Ascending aorta (tissue), 2 donors: Measurements from ENCODE around the gene MYCN. TPM values are rescaled to one million over a fixed set of nuclear protein-coding genes. Genes with fewer than 3 reads are reported as not detected.

Source experiments
- DNase-seq, 2 donors: peaks; one replicate each; pipeline ENCODE4 v3.0.0-alpha.2; 2019; ENCODE audit warnings: low spot score in 2 of 2
- H3K27ac ChIP-seq, 2 donors: fragments of 200-600 bp; sonication (generic); one replicate each; pipeline ENCODE4 v1.5.1; 2016 to 2017; ENCODE audit warnings: mild to moderate bottlenecking in 1 of 2
- H3K27me3 ChIP-seq: fragments of 200-600 bp; sonication (generic); one replicate; pipeline ENCODE4 v1.5.1; 2017
- H3K36me3 ChIP-seq, 2 donors: fragments of 200-600 bp; sonication (generic); one replicate each; pipeline ENCODE4 v1.5.1; 2016
- H3K4me1 ChIP-seq, 2 donors: fragments of 200-600 bp; sonication (generic); one replicate each; pipeline ENCODE4 v1.5.1; 2016 to 2017; ENCODE audit warnings: mild to moderate bottlenecking in 1 of 2
- H3K4me3 ChIP-seq, 2 donors: fragments of 200-600 bp; sonication (generic); one replicate each; pipeline ENCODE4 v1.5.1; 2016 to 2017; ENCODE audit warnings: mild to moderate bottlenecking in 1 of 2
- H3K9me3 ChIP-seq, 2 donors: fragments of 200-600 bp; sonication (generic); one replicate each; pipeline ENCODE4 v1.5.1; 2016
- intact Hi-C: fragments of 100-400 bp; cut with DNase I; formaldehyde crosslinking; loops from one replicate; pipeline ENCODE4 v1.15.1; 2023
- total RNA-seq: library from RNA; depleted of rRNA; stranded (reverse); fragments of >200 nt; gene quantifications from one replicate; pipeline ENCODE4 v1.1.0, GENCODE V29; 2016
- TF ChIP-seq, protein P1 (sequence below), 3 experiments: fragments of 200-600 bp in 2 of 3; fragments of 450-650 bp in 1 of 3; sonication (generic) in 2 of 3; IDR thresholded peaks; one replicate each; pipeline ENCODE4 v1.5.1; 2016 to 2019; ENCODE audit warnings: antibody characterized with exemption in 3 of 3, mild to moderate bottlenecking in 1 of 3, moderate library complexity in 1 of 3

MYCN gene
- total RNA-seq, 1 donor from 2014 or later: not detected

DNA sequence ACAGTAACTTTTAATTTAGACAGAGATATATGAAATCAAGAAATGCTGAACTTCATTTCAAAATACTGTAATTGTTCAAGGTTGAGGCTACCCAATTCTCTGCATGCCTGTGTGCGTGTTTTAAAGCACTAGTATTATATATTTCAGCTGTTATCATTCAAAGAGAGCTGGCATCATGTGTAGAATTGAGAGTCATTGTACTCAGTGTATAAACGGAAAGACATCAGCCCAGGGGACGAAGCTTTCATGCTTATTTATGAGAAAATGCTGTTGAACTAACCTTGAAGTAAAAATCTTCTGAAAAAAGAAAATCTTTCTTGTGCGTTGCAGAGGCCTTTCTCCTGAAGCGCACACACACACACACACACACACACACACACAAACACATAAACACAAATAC is 48.4 kb downstream of the MYCN start:
- Histone ChIP-seq H3K27ac (no peak overlapping the region), H3K4me3 (no peak overlapping the region), H3K36me3 (no peaks in the 10 kb centered on the region), H3K27me3 (no peaks in the 10 kb centered on the region), H3K9me3 (no peaks in the 10 kb centered on the region), H3K4me1 (no peaks in the 10 kb centered on the region)
- TF ChIP-seq, protein P1, sequence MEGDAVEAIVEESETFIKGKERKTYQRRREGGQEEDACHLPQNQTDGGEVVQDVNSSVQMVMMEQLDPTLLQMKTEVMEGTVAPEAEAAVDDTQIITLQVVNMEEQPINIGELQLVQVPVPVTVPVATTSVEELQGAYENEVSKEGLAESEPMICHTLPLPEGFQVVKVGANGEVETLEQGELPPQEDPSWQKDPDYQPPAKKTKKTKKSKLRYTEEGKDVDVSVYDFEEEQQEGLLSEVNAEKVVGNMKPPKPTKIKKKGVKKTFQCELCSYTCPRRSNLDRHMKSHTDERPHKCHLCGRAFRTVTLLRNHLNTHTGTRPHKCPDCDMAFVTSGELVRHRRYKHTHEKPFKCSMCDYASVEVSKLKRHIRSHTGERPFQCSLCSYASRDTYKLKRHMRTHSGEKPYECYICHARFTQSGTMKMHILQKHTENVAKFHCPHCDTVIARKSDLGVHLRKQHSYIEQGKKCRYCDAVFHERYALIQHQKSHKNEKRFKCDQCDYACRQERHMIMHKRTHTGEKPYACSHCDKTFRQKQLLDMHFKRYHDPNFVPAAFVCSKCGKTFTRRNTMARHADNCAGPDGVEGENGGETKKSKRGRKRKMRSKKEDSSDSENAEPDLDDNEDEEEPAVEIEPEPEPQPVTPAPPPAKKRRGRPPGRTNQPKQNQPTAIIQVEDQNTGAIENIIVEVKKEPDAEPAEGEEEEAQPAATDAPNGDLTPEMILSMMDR (IDR thresholded peaks at IDR 0.05): no peak
- DNase-seq: no peak
- intact Hi-C loops: no loop called here

- Histone ChIP-seq H3K27ac (no peak overlapping the region), H3K4me3 (no peak overlapping the region), H3K36me3 (no peaks in the 10 kb centered on the region), H3K4me1 (no peaks in the 10 kb centered on the region), H3K27me3 (no peaks in the 10 kb centered on the region), H3K9me3 (no peaks in the 10 kb centered on the region)
- no peak for DNase-seq
- intact Hi-C loops: no loop called here
- TF ChIP-seq, protein P1 (IDR thresholded peaks at IDR 0.05): no peak
These were observed 49.2 kb downstream of the MYCN start for GRCh38 chr2:15989559-15989958.

DNA sequence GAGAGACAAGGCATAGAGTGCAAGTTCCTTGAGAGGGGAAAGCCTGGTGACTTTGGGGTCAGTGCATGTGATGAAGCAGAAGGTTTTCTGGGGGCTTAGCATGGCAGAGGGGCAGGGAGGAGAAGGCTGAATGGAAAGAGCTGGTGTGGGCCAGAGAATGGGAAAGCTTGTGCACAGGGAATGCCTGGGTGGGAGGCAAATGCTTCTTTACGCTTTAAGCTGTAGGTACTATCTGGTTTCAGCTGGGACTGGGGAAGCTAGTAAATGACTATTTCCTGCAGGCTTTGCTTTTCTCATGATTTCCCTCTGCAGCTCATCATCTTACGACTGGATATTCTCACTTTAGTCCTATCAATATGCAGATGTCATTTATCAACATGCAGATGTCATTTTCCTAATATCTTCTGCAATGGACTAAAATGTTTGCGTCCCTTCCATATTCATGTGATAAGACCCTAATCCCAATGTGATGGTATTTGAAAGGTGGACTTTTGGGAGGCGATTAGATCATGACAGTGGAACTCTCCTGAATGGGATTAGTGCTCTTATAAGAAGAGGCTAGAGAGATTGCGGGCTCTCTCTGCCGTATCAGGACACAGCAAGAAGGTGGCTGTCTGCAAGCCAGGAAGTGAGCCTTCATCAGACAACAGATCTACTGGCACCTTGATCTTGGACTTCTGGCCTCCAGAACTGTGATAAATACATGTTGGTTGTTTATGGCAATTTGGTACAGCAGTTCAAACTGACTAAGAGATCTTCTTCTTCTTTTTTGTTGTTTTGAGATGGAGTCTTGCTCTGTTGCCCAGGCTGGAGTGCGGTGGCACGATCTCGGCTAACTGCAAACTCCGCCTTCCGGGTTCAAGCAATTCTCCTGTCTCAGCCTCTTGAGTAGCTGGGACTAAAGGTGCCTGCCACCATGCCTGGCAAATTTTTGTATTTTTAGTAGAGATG is 50.1 kb downstream of the MYCN start:
- Histone ChIP-seq H3K4me1 (no peaks in the 10 kb centered on the region), H3K27ac (no peak overlapping the region), H3K27me3 (no peaks in the 10 kb centered on the region), H3K9me3 (no peaks in the 10 kb centered on the region), H3K4me3 (no peak overlapping the region), H3K36me3 (no peaks in the 10 kb centered on the region)
- TF ChIP-seq, protein P1 (IDR thresholded peaks at IDR 0.05): no peak
- intact Hi-C loops: no loop called here
- DNase-seq: no peak

GRCh38 chr2:15991231-15991630 is 50.9 kb downstream of the MYCN start:
- Histone ChIP-seq H3K27me3 (no peaks in the 10 kb centered on the region), H3K9me3 (no peaks in the 10 kb centered on the region), H3K4me3 (no peak overlapping the region), H3K27ac (no peak overlapping the region), H3K4me1 (no peaks in the 10 kb centered on the region), H3K36me3 (no peaks in the 10 kb centered on the region)
- intact Hi-C loops: no loop called here
- TF ChIP-seq, protein P1 (IDR thresholded peaks at IDR 0.05): no peak
- no peak for DNase-seq

GRCh38 chr2:15992457-15993231 is 52.3 kb downstream of the MYCN start:
- no peak for DNase-seq
- intact Hi-C loops: no loop called here
- H3K27ac ChIP-seq: no peak overlapping the region
- H3K27me3 ChIP-seq: no peaks in the 10 kb centered on the region
- H3K4me3 ChIP-seq: no peak overlapping the region
- TF ChIP-seq, protein P1 (IDR thresholded peaks at IDR 0.05): no peak
- H3K36me3 ChIP-seq: no peaks in the 10 kb centered on the region
- H3K9me3 ChIP-seq: no peaks in the 10 kb centered on the region
- H3K4me1 ChIP-seq: no peaks in the 10 kb centered on the region
